ENCODE data around the gene TES. TPM values are rescaled to one million over a fixed set of nuclear protein-coding genes. Genes with fewer than 3 reads are reported as not detected.

Gene TES
- total and polyA plus RNA-seq, 2 of the 8 experiments (the other 6 are each of a cell fraction or from before 2014, with no cell fraction given): 18.2 to 36.3 TPM

- H2AFZ ChIP-seq (ENCODE audit: low read length): no peak overlapping the region
- no peaks in the 10 kb centered on the region for H3K79me1 ChIP-seq (ENCODE audit: low read depth, low read length)
- no peak overlapping the region for H3K4me2 ChIP-seq (ENCODE audit: insufficient read depth in 1 of 2, low read depth in 2 of 2, low read length in 2 of 2)
- no peak overlapping the region for H2AK5ac ChIP-seq (ENCODE audit: low read depth, low read length)
- TF ChIP-seq EGR1 (IDR thresholded peaks at IDR 0.05; ENCODE audit: borderline replicate concordance, low read depth, low read length): no peak
- TF ChIP-seq CTCF (IDR thresholded peaks at IDR 0.05; ENCODE audit: control extremely low read depth in 1 of 3, insufficient read depth in 1 of 3, low read depth in 1 of 3, low read length in 3 of 3): no peak
- no peak for TF ChIP-seq NRF1 (IDR thresholded peaks at IDR 0.05; ENCODE audit: low read depth, low read length)
- no peak for TF ChIP-seq TAF1 (IDR thresholded peaks at IDR 0.05; ENCODE audit: low read depth, low read length)
- TF ChIP-seq YY1 (IDR thresholded peaks at IDR 0.05; ENCODE audit: low read depth, low read length): no peak
- no peak for TF ChIP-seq CEBPB (IDR thresholded peaks at IDR 0.05; ENCODE audit: low read depth, low read length)
- TF ChIP-seq SP1 (IDR thresholded peaks at IDR 0.05; ENCODE audit: low read depth, low read length): no peak
- TF ChIP-seq CBX8 (IDR thresholded peaks at IDR 0.05; ENCODE audit: borderline replicate concordance, low read depth, low read length): no peak
- no peak for TF ChIP-seq HDAC6 (IDR thresholded peaks at IDR 0.05; ENCODE audit: low read depth, low read length)
- no peak for TF ChIP-seq SRF (IDR thresholded peaks at IDR 0.05; ENCODE audit: low read depth, low read length)
- no peak for TF ChIP-seq TEAD4 (IDR thresholded peaks at IDR 0.05; ENCODE audit: low read depth, low read length)
- H3K56ac ChIP-seq (replicated peaks; ENCODE audit: insufficient read length, low read depth, low read length): no peak overlapping the region
- no peak overlapping the region for H2BK5ac ChIP-seq (ENCODE audit: low read depth, low read length)
- peaks cover 11 to 12% of the 10 kb centered on the region in 2 experiments for H3K9me3 ChIP-seq (ENCODE audit: insufficient read depth in 2 of 2, low read depth in 1 of 2, low read length in 1 of 2)
- no peaks in the 10 kb centered on the region for H3K23me2 ChIP-seq (ENCODE audit: low read depth, low read length)
- no peak overlapping the region for H3K4ac ChIP-seq (replicated peaks; ENCODE audit: insufficient read length, low read depth, low read length)
- H2BK120ac ChIP-seq (replicated peaks; ENCODE audit: low read depth, low read length): no peak overlapping the region
- DNase-seq (ENCODE audit: low read depth in 1 of 2, low spot score in 2 of 2): no peak
- H3K79me2 ChIP-seq (ENCODE audit: control insufficient read depth in 1 of 2, insufficient read depth in 2 of 2, low read length in 2 of 2): no peaks in the 10 kb centered on the region
- no peak overlapping the region for H4K5ac ChIP-seq (ENCODE audit: insufficient read length, low read depth, low read length)
- H3K9ac ChIP-seq (replicated peaks in 1 of 4; ENCODE audit: extremely low read depth in 1 of 4, low read depth in 3 of 4, low read length in 3 of 4): no peak overlapping the region
- FAIRE-seq: no peak
- H2BK15ac ChIP-seq (ENCODE audit: low read length): no peak overlapping the region
- H2BK12ac ChIP-seq (ENCODE audit: low read depth, low read length): no peak overlapping the region
- H3K27me3 ChIP-seq (replicated peaks in 1 of 4; ENCODE audit: control insufficient read depth in 3 of 4, extremely low read depth in 1 of 4, insufficient read depth in 3 of 4, low read length in 3 of 4): no peaks in the 10 kb centered on the region
- no peak overlapping the region for H3K18ac ChIP-seq (ENCODE audit: extremely low read depth, low read length)
- H3K23ac ChIP-seq (ENCODE audit: insufficient read length): no peak overlapping the region
- peaks cover 0 to 8% (median 0%) of the 10 kb centered on the region in 4 experiments; a peak in 2 of 8 replicates for H3K36me3 ChIP-seq (ENCODE audit: control insufficient read depth in 2 of 4, insufficient read depth in 4 of 4, low read length in 3 of 4)
- no peaks in the 10 kb centered on the region for H4K20me1 ChIP-seq (replicated peaks in 1 of 2; ENCODE audit: control insufficient read depth in 1 of 2, insufficient read depth in 2 of 2, low read length in 2 of 2)
- no peaks in the 10 kb centered on the region; a peak in 1 of 7 replicates for H3K4me1 ChIP-seq (replicated peaks in 1 of 4; ENCODE audit: control insufficient read depth in 3 of 4, insufficient read depth in 4 of 4, low read length in 3 of 4)
- no peak overlapping the region for H3K14ac ChIP-seq (ENCODE audit: insufficient read length)
- POLR2A ChIA-PET (ENCODE audit: partially characterized antibody): no interaction called here
- no peak overlapping the region for H4K91ac ChIP-seq (replicated peaks; ENCODE audit: insufficient read length, low read length)
- H3K4me3 ChIP-seq (ENCODE audit: extremely low read depth in 1 of 4, insufficient read depth in 2 of 4, low read depth in 3 of 4, low read length in 4 of 4): no peak overlapping the region
- CTCF ChIA-PET (ENCODE audit: partially characterized antibody): interaction anchor here (1.6 to 1.8 kb wide), 2 partner anchors 7 to 350 kb away, joined by 3 to 5 read pairs; no protein-coding TSS in a partner anchor
- no peak overlapping the region for H2BK20ac ChIP-seq (ENCODE audit: low read length)
- H3K27ac ChIP-seq (ENCODE audit: low read depth, low read length): no peak overlapping the region
- H4K8ac ChIP-seq (ENCODE audit: extremely low read depth, insufficient read depth, low read length): no peak overlapping the region
These were observed 32.4 kb downstream of the TES start for GRCh38 chr7:116242759-116243158.
